Testis (tissue), 2 donors: Measurements from ENCODE around the gene ABHD6.

ENCODE experiments used
- CTCF ChIP-seq, 3 experiments: fragments of 450-650 bp in 2 of 3; fragments of 200-600 bp in 1 of 3; sonication (generic) in 1 of 3; IDR thresholded peaks; one replicate each; pipeline ENCODE4 v1.5.1; 2016 to 2019; ENCODE audit warnings: antibody characterized with exemption in 3 of 3, mild to moderate bottlenecking in 2 of 3, moderate library complexity in 1 of 3
- POLR2A ChIP-seq: fragments of 450-650 bp; IDR thresholded peaks from one replicate; pipeline ENCODE4 v1.6.1; 2017; ENCODE audit warnings: antibody characterized with exemption, mild to moderate bottlenecking, moderate library complexity

DNA sequence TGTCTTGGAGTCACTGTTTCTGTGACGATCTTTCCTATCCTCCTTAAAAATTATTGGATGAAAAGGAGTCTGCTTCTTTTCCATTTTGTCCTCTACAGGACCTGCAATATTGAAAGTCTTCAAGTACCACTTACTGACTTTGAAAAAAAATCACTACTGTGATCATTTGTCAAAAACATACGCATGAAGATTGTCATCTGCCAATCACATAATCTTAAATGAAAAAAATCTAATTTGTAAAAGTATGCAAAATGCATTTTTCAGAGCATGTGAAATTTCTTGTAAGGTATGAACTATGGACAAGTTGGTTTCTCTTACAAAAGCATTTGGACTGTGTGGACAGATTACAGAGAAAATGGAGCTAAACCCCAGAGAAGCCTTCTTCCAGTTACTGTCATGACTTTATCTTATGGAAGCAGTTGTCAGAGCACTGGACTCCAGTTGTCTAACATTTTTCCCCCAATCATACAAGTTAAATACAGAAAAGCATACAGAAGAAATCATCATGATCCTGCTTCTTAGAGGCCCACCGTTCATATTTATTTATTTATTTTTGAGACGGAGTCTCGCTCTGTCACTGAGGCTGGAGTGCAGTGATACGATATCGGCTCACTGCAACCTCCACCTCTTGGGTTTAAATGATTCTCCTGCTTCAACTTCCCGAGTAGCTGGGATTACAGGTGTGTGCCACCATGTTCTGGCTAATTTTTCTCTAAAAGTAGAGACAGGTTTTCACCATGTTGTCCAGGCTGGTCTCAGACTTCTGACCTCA, 91.7 kb downstream of the ABHD6 start:
- TF ChIP-seq CTCF (IDR thresholded peaks at IDR 0.05) (no peak), POLR2A (no peak)
